Measurements from ENCODE around the gene CFAP68.
"Not testable (repeated sequence)": the region's sequence is repeated elsewhere in the genome, so short reads cannot be mapped to it uniquely, and the experiment has no call there.

The CFAP68 gene

GRCh38 chr11:111870886-111871692 lies 8.3 kb upstream of the CFAP68 start, which contains the start of gene ALG9:
TSS of gene ALG9 (minus strand) at chr11:111871581. CDS start at chr11:111871482, 99 bp downstream.
- DNase-seq (ENCODE audit: low read depth) = peak; percentile 66

GRCh38 chr11:111871693-111872161 lies 7.6 kb upstream of the CFAP68 start:
- no peak for DNase-seq (ENCODE audit: low read depth)

- DNase-seq (ENCODE audit: low read depth) = no peak
Measured at GRCh38 chr11:111878385-111878848, 924 bp upstream of the CFAP68 start.

- DNase-seq (ENCODE audit: low read depth) = no peak
Measured at GRCh38 chr11:111879637-111879960, 258 bp downstream of the CFAP68 start.

GRCh38 chr11:111882202-111882601 lies 2.9 kb downstream of the CFAP68 start:
- DNase-seq (ENCODE audit: low read depth) = no peak

- not testable (repeated sequence) for DNase-seq (ENCODE audit: low read depth)
Measured at GRCh38 chr11:111885053-111885452, 5.7 kb downstream of the CFAP68 start.

GRCh38 chr11:111886032-111886431 lies 6.7 kb downstream of the CFAP68 start:
- no peak for DNase-seq (ENCODE audit: low read depth)

GRCh38 chr11:111886844-111887243 lies 7.5 kb downstream of the CFAP68 start:
- no peak for DNase-seq (ENCODE audit: low read depth)

GRCh38 chr11:111905411-111905810 lies 26.1 kb downstream of the CFAP68 start:
- no peak for DNase-seq (ENCODE audit: low read depth)

GRCh38 chr11:111906680-111907079 lies 27.3 kb downstream of the CFAP68 start:
- DNase-seq (ENCODE audit: low read depth) = no peak

- DNase-seq (ENCODE audit: low read depth) = no peak
Measured at GRCh38 chr11:111908639-111909305, 29.4 kb downstream of the CFAP68 start.

- no peak for DNase-seq (ENCODE audit: low read depth)
Measured at GRCh38 chr11:111909378-111909777, 30.0 kb downstream of the CFAP68 start.

GRCh38 chr11:111910676-111911562 lies 31.6 kb downstream of the CFAP68 start:
- no peak for DNase-seq (ENCODE audit: low read depth)

GRCh38 chr11:111911563-111912401 lies 32.4 kb downstream of the CFAP68 start, which contains the start of gene CRYAB:
TSS of gene CRYAB (minus strand) at chr11:111911770. CDS start at chr11:111911724, 46 bp downstream.
- DNase-seq (ENCODE audit: low read depth) = no peak

- DNase-seq (ENCODE audit: low read depth) = no peak
Measured at GRCh38 chr11:111912535-111912934, 33.2 kb downstream of the CFAP68 start, which contains the start of gene HSPB2. TSS of gene HSPB2 (plus strand) at chr11:111912734. CDS start at chr11:111912830, 96 bp downstream.

GRCh38 chr11:111913031-111913861 lies 33.9 kb downstream of the CFAP68 start:
- DNase-seq (ENCODE audit: low read depth) = no peak

GRCh38 chr11:111913997-111914396 lies 34.7 kb downstream of the CFAP68 start:
- DNase-seq (ENCODE audit: low read depth) = no peak

- no peak for DNase-seq (ENCODE audit: low read depth)
Measured at GRCh38 chr11:111916768-111917167, 37.4 kb downstream of the CFAP68 start.

- DNase-seq (ENCODE audit: low read depth) = no peak
Measured at GRCh38 chr11:111917312-111917711, 38.0 kb downstream of the CFAP68 start.

GRCh38 chr11:111917788-111918187 lies 38.4 kb downstream of the CFAP68 start:
- DNase-seq (ENCODE audit: low read depth) = no peak
